22Rv1 (cell line): Measurements from ENCODE around the gene GRIK4.

ENCODE experiments used
- ZFX ChIP-seq: fragments of 450-650 bp; IDR thresholded peaks from 2 replicates; pipeline ENCODE4 v1.6.1; 2017; ENCODE audit warnings: antibody characterized with exemption, borderline replicate concordance
- TF ChIP-seq, protein P1 (sequence below): fragments of 450-650 bp; IDR thresholded peaks from 2 replicates; pipeline ENCODE4 v1.5.1; 2017; ENCODE audit warnings: mild to moderate bottlenecking

DNA sequence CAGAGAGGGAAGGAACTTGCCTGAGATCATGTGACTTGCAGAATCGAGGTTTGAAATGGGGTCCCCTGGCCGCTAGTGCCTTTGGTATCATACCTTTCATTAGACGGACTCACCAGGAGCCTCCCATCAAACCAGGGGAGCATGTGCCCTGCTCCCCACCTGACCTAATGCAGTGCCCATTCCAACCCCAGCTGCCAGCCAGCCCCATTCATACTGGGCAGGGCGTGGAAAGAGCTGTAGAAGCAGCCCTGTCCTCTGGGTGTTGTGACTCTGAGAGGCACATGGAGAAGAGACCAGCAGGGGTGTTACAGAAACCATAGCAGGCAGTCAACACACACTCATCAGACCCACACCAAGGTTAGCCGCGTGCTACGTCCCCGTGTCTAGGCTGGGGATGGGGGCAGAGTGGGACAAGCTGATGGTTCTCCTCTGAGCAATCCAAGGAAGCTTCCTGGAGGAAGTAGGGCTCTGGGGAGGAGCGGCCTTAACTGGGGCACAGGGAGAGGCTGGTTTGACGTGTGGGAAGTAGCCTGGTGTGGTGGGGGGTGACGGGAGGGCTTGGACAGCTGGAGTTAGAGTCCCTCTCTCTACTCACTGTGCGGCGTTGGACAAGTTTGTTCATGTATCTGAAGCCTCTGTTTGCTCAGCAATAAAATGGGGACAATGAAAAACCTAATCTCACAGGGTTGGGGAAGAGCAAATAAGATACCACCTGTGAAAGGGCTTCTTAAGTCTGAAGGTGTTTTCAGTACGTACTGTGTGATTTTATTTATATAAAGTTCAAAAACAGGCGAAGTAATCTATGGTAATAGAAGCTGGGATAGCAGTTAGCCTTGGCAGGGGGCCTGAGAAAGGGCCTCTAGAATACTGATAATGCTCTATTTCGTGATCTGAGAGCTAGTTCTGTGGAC is 14.0 kb downstream of the GRIK4 start:
- TF ChIP-seq, protein P1, sequence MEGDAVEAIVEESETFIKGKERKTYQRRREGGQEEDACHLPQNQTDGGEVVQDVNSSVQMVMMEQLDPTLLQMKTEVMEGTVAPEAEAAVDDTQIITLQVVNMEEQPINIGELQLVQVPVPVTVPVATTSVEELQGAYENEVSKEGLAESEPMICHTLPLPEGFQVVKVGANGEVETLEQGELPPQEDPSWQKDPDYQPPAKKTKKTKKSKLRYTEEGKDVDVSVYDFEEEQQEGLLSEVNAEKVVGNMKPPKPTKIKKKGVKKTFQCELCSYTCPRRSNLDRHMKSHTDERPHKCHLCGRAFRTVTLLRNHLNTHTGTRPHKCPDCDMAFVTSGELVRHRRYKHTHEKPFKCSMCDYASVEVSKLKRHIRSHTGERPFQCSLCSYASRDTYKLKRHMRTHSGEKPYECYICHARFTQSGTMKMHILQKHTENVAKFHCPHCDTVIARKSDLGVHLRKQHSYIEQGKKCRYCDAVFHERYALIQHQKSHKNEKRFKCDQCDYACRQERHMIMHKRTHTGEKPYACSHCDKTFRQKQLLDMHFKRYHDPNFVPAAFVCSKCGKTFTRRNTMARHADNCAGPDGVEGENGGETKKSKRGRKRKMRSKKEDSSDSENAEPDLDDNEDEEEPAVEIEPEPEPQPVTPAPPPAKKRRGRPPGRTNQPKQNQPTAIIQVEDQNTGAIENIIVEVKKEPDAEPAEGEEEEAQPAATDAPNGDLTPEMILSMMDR, result no peak
- TF ChIP-seq ZFX, result no peak
